ENCODE measurements around the gene IFNA13.
A peak's percentile ranks its signal among the peaks of the same experiment; 100 is the strongest.

The IFNA13 gene

DNA sequence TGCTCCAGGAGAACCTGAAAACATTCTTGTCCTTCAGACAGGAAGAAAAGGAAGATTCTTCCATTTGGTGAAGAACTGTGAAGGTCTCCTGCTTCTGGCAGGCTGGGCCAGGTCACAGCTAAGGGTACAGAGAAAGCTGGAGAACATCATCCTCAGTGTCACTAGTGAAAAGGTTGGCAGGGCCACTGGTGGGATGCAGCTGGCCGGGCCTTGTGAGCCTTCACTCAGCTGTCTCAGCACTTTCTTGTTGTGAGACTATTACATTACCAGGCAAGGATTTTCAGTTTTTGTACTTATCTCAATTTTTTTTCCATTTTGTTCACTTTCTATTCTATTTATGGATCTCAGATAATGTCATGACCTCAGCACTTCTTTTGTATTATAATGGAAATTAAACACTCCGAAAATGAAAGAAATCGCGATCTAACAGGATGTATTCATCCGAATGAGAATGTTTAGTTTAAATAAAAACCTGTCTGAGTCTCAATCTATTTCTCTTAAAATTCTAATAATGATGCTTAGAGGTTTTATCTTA, 31.2 kb upstream of the IFNA13 start:
- no peaks in the 10 kb centered on the region for H3K36me3 ChIP-seq (ENCODE audit: control insufficient read depth, insufficient read depth, low read length)
- H3K4me3 ChIP-seq (replicated peaks; ENCODE audit: low read depth, low read length), result no peak overlapping the region
- DNase-seq (ENCODE audit: extremely low read depth, insufficient read length), result no peak
- TF ChIP-seq, protein P1, sequence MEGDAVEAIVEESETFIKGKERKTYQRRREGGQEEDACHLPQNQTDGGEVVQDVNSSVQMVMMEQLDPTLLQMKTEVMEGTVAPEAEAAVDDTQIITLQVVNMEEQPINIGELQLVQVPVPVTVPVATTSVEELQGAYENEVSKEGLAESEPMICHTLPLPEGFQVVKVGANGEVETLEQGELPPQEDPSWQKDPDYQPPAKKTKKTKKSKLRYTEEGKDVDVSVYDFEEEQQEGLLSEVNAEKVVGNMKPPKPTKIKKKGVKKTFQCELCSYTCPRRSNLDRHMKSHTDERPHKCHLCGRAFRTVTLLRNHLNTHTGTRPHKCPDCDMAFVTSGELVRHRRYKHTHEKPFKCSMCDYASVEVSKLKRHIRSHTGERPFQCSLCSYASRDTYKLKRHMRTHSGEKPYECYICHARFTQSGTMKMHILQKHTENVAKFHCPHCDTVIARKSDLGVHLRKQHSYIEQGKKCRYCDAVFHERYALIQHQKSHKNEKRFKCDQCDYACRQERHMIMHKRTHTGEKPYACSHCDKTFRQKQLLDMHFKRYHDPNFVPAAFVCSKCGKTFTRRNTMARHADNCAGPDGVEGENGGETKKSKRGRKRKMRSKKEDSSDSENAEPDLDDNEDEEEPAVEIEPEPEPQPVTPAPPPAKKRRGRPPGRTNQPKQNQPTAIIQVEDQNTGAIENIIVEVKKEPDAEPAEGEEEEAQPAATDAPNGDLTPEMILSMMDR (IDR thresholded peaks at IDR 0.05; ENCODE audit: insufficient read depth, low read length, poor library complexity, severe bottlenecking), result no peak
- H3K27me3 ChIP-seq (replicated peaks; ENCODE audit: control insufficient read depth, insufficient read depth, low read length), result no peaks in the 10 kb centered on the region

DNA sequence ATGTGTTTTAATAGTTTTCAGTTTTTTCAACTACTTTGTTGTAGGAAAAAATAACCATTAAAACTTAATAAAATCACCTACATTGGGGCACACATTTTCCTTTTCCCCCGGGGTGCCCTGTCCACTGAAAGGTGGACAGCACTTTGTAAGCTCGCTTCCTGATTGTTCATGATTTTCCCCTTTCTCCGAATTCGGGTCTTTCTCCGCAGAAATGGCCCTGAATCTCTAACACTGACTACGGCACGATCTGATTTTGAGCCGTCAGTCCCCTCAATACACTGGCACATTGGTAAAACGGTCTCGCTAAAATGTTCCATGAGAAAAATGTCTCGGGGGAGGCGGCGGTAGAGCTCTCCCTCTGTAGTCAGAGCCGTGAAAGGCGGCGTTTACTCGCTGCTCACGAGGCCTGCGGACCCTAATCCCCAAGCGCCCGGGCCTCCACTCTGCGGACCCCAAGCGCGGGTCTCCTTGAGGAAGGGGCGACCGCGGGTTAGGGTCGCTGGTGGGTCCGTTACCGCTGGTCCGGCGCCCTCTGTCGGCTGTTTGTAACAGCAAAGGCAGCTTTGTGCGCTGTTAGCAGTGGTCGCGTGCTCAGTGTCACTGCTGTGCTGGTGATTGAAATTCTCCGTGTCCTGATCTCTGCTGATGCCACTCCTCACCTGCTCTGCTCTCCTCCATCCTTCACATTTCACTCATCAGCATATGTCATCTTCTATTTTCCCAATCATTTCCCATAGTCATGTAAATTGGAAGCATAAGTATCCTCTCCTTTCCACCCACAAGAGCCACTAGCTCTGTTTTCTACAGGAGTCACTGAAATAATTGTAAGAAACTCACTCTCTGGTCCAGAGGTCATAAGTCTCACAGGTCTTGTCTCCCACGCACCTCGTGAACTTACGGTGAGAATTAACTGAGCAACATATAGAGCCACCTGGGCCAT, 28.2 kb upstream of the IFNA13 start:
- Histone ChIP-seq H3K36me3 (ENCODE audit: control insufficient read depth, insufficient read depth, low read length) (no peaks in the 10 kb centered on the region), H3K27me3 (replicated peaks; ENCODE audit: control insufficient read depth, insufficient read depth, low read length) (no peaks in the 10 kb centered on the region), H3K4me3 (replicated peaks; ENCODE audit: low read depth, low read length) (peak overlapping the region; percentile 55)
- peak; percentile 63 for DNase-seq (ENCODE audit: extremely low read depth, insufficient read length)
- TF ChIP-seq, protein P1 (IDR thresholded peaks at IDR 0.05; ENCODE audit: insufficient read depth, low read length, poor library complexity, severe bottlenecking), result peak; percentile 92

DNA sequence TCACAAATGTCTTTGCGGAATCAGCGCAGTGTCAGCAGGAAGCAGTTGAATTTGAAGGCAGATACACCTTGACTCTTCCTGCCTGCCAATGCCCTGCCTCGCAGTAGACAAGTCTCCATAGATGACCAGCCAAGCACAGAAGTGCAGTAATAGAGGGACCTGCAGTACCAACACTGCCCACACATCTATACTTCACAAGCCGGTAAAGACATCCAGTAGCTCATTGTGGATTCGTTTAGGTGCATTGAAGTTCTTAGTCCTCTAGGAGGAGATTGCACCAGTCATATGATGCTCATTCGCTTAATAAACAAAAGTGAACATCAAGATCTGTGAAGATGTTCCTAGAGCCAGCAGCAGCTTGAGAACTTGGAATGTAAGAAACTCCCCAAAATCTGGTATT, 24.4 kb upstream of the IFNA13 start:
- peak; percentile 33 for DNase-seq (ENCODE audit: extremely low read depth, insufficient read length)
- Histone ChIP-seq H3K4me3 (replicated peaks; ENCODE audit: low read depth, low read length) (no peak overlapping the region), H3K36me3 (ENCODE audit: control insufficient read depth, insufficient read depth, low read length) (no peaks in the 10 kb centered on the region), H3K27me3 (replicated peaks; ENCODE audit: control insufficient read depth, insufficient read depth, low read length) (no peaks in the 10 kb centered on the region)
- TF ChIP-seq, protein P1 (IDR thresholded peaks at IDR 0.05; ENCODE audit: insufficient read depth, low read length, poor library complexity, severe bottlenecking), result peak; percentile 29

DNA sequence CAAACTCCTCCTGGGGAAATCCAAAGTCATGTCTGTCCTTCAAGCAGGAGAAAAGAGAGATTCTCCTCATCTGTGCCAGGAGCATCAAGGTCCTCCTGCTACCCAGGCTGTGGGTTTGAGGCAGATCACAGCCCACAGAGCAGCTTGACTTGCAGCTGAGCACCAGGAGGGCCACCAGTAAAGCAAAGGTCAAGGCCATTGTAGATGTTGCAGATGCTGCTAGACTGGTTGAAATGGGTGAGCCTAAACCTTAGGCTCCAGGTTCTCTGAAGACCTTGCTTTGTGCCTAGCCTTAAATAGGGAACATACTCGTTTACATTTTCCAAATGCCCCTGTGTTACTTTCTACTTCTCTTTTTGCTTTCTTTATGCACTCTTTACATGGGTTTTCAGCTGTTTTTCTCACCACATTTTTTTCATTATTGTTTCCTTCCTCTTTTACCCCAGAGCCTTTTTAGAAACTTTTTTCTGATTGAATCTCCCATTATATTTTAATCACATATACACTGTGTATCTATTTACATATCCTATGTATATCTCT, 17.3 kb upstream of the IFNA13 start, which contains the start of gene IFNA2:
Gene IFNA2, minus strand, starts transcription at position 268 of the 540 bp plus-strand sequence. Its CDS starts 69 bp downstream, at position 199.
- H3K36me3 ChIP-seq (ENCODE audit: control insufficient read depth, insufficient read depth, low read length), result no peaks in the 10 kb centered on the region
- peak; percentile 13 for DNase-seq (ENCODE audit: extremely low read depth, insufficient read length)
- TF ChIP-seq, protein P1 (IDR thresholded peaks at IDR 0.05; ENCODE audit: insufficient read depth, low read length, poor library complexity, severe bottlenecking), result no peak
- H3K27me3 ChIP-seq (replicated peaks; ENCODE audit: control insufficient read depth, insufficient read depth, low read length), result no peaks in the 10 kb centered on the region
- no peak within 1 kb of the TSS for H3K4me3 ChIP-seq (replicated peaks; ENCODE audit: low read depth, low read length)

DNA sequence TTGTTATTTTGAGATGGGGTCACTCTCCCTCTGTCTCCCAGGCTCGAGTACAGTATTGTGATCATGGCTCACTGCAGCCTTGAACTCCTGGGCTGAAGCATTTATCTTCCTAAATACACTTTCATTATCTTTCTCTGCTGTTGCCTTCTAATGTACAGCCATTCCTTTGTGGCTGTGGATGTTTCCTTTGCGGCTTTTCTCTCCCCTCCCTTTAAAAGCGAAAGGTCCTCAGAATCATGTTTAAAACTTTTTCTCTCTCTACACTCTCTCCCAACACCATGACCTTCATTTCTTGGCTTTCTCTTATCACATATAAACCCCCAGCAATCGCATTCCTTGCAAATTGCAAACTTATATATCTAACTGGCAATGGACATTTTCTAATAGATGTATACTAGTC, 15.8 kb upstream of the IFNA13 start:
- H3K27me3 ChIP-seq (replicated peaks; ENCODE audit: control insufficient read depth, insufficient read depth, low read length), result no peaks in the 10 kb centered on the region
- H3K4me3 ChIP-seq (replicated peaks; ENCODE audit: low read depth, low read length), result no peak overlapping the region
- H3K36me3 ChIP-seq (ENCODE audit: control insufficient read depth, insufficient read depth, low read length), result no peaks in the 10 kb centered on the region
- TF ChIP-seq, protein P1 (IDR thresholded peaks at IDR 0.05; ENCODE audit: insufficient read depth, low read length, poor library complexity, severe bottlenecking), result no peak
- DNase-seq (ENCODE audit: extremely low read depth, insufficient read length), result no peak

All from GM06990 (cell line).